Hepatic stellate cell (primary cell): ENCODE measurements around the gene MPHOSPH6.
"Not testable (repeated sequence)": the region's sequence is repeated elsewhere in the genome, so short reads cannot be mapped to it uniquely, and the experiment has no call there.

Experiments
- DNase-seq: peaks from one replicate; pipeline ENCODE4 v3.0.0; 2011; ENCODE audit warnings: low spot score

MPHOSPH6 gene

GRCh38 chr16:82175627-82176026 is 5.6 kb upstream of the MPHOSPH6 start:
- DNase-seq = no peak

- DNase-seq = no peak
Observed at GRCh38 chr16:82167670-82168069, 2.4 kb downstream of the MPHOSPH6 start.

GRCh38 chr16:82160226-82160625 is 9.8 kb downstream of the MPHOSPH6 start:
- DNase-seq = no peak

- no peak for DNase-seq
Observed at GRCh38 chr16:82157836-82158235, 12.2 kb downstream of the MPHOSPH6 start.

GRCh38 chr16:82157534-82157812 is 12.6 kb downstream of the MPHOSPH6 start:
- DNase-seq = no peak

- DNase-seq = no peak
Observed at GRCh38 chr16:82156761-82157533, 13.1 kb downstream of the MPHOSPH6 start.

- no peak for DNase-seq
Observed at GRCh38 chr16:82152641-82153112, 17.3 kb downstream of the MPHOSPH6 start.

- DNase-seq = no peak
Observed at GRCh38 chr16:82152196-82152595, 17.8 kb downstream of the MPHOSPH6 start.

- DNase-seq = no peak
Observed at GRCh38 chr16:82150549-82150948, 19.5 kb downstream of the MPHOSPH6 start.

- DNase-seq = no peak
Observed at GRCh38 chr16:82149536-82149935, 20.5 kb downstream of the MPHOSPH6 start.

GRCh38 chr16:82147546-82147945 is 22.5 kb downstream of the MPHOSPH6 start:
- no peak for DNase-seq

GRCh38 chr16:82146957-82147356 is 23.1 kb downstream of the MPHOSPH6 start:
- DNase-seq = no peak

GRCh38 chr16:82146556-82146955 is 23.5 kb downstream of the MPHOSPH6 start:
- no peak for DNase-seq

- DNase-seq = not testable (repeated sequence)
Observed at GRCh38 chr16:82139286-82139571, 30.8 kb downstream of the MPHOSPH6 start.

- no peak for DNase-seq
Observed at GRCh38 chr16:82138478-82139285, 31.3 kb downstream of the MPHOSPH6 start.

GRCh38 chr16:82137822-82138167 is 32.2 kb downstream of the MPHOSPH6 start:
- no peak for DNase-seq

GRCh38 chr16:82136956-82137821 is 32.8 kb downstream of the MPHOSPH6 start:
- DNase-seq = peak; percentile 23

GRCh38 chr16:82135844-82136243 is 34.2 kb downstream of the MPHOSPH6 start:
- no peak for DNase-seq

- DNase-seq = no peak
Observed at GRCh38 chr16:82134846-82135245, 35.2 kb downstream of the MPHOSPH6 start.

GRCh38 chr16:82133798-82134197 is 36.2 kb downstream of the MPHOSPH6 start:
- DNase-seq = no peak

- no peak for DNase-seq
Observed at GRCh38 chr16:82129881-82130280, 40.1 kb downstream of the MPHOSPH6 start.

- DNase-seq = no peak
Observed at GRCh38 chr16:82124651-82125050, 45.4 kb downstream of the MPHOSPH6 start.

- no peak for DNase-seq
Observed at GRCh38 chr16:82119405-82119804, 50.6 kb downstream of the MPHOSPH6 start.
